GM12873 (cell line): ENCODE results near the gene LMNB1.

Experiments
- TF ChIP-seq, protein P1 (sequence below): IDR thresholded peaks from 2 replicates; pipeline ENCODE4 v1.5.1; 2012; ENCODE audit warnings: low read depth, mild to moderate bottlenecking, moderate library complexity, low read length, control low read depth; ENCODE audit not compliant: insufficient read depth; ENCODE audit errors: missing control alignments

The LMNB1 gene

DNA sequence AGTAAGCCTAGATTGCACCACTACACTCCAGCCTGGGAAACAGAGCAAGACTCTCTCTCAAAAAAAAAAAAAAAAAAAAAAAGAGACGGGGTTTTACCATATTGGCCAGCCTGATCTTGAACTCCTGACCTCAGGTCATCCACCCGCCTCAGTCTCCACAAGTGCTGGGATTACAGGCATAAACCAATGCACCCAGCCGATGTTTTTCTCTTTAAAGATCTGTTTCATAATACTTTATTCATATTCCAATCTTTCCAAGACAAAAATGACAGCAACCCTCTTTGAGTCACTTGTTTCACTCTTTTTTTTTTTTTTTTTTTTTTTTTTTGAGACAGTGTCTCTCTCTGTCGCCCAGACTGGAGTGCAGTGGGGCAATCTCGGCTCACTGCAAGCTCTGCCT lies 13.6 kb upstream of the LMNB1 start:
- TF ChIP-seq, protein P1, sequence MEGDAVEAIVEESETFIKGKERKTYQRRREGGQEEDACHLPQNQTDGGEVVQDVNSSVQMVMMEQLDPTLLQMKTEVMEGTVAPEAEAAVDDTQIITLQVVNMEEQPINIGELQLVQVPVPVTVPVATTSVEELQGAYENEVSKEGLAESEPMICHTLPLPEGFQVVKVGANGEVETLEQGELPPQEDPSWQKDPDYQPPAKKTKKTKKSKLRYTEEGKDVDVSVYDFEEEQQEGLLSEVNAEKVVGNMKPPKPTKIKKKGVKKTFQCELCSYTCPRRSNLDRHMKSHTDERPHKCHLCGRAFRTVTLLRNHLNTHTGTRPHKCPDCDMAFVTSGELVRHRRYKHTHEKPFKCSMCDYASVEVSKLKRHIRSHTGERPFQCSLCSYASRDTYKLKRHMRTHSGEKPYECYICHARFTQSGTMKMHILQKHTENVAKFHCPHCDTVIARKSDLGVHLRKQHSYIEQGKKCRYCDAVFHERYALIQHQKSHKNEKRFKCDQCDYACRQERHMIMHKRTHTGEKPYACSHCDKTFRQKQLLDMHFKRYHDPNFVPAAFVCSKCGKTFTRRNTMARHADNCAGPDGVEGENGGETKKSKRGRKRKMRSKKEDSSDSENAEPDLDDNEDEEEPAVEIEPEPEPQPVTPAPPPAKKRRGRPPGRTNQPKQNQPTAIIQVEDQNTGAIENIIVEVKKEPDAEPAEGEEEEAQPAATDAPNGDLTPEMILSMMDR = no peak

DNA sequence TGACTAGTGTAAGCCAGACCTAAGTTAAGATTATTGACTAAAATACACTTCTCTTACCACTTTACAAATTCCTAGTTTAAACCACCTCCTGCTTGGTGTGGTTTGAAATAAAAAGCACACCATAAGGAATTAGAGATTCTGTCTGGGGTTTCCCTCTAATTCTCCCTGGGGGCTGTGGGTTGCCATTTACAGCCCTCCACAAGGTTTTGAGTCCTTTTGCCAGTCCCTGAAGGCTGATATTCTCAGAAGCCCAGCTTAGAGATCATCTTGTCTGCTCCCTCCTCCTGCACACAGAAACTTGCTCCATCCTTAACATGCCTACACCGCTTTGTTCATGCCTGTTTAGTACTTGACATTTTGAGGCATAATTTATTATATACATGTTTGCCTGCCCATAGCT lies 7.2 kb upstream of the LMNB1 start:
- TF ChIP-seq, protein P1 = no peak

DNA sequence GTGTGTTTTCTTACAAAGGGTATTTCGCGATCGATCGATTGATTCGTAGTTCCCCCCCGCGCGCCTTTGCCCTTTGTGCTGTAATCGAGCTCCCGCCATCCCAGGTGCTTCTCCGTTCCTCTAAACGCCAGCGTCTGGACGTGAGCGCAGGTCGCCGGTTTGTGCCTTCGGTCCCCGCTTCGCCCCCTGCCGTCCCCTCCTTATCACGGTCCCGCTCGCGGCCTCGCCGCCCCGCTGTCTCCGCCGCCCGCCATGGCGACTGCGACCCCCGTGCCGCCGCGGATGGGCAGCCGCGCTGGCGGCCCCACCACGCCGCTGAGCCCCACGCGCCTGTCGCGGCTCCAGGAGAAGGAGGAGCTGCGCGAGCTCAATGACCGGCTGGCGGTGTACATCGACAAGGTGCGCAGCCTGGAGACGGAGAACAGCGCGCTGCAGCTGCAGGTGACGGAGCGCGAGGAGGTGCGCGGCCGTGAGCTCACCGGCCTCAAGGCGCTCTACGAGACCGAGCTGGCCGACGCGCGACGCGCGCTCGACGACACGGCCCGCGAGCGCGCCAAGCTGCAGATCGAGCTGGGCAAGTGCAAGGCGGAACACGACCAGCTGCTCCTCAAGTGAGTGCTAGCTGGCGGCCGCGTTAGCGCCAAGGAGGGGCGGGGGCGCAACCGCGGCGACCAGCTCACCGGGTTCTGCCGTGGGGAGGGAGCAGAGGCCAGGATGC lies 480 bp downstream of the LMNB1 start:
- TF ChIP-seq, protein P1 = no peak

DNA sequence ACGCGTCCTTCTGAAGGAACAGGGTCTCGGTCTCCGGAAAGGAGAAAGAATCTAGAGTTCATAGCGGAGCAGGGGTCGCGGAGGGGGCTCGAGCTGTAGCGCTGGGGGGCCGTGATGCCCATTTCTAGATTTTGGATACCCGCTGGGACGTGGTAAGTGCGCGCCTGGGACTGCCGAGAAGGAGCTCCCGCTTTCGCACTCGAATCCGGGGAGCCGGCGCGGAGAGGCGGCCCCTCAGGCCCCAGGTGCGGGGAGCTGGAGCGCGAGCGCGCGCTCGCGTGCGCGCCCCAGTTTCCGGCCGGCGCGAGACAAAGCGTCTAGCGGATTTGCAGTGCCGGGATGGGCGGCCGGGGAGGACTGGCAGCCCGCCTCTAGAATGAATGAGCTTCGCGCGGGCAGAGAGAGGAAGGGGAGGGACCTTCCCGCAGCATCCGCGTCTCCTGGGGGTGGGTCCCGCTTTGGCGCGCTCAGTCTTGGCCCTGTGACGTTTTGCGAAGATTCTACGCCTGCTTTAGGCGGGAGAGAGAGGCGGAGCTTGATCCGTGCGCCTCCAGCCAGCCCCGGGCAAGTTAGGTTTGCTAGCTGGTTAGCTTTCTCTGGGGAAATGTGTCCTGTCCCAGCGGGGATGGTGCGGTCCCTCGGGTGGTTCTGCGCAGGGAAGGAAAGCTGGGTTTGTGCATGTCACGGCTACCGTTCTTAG lies 1.2 kb downstream of the LMNB1 start:
- TF ChIP-seq, protein P1 = no peak

DNA sequence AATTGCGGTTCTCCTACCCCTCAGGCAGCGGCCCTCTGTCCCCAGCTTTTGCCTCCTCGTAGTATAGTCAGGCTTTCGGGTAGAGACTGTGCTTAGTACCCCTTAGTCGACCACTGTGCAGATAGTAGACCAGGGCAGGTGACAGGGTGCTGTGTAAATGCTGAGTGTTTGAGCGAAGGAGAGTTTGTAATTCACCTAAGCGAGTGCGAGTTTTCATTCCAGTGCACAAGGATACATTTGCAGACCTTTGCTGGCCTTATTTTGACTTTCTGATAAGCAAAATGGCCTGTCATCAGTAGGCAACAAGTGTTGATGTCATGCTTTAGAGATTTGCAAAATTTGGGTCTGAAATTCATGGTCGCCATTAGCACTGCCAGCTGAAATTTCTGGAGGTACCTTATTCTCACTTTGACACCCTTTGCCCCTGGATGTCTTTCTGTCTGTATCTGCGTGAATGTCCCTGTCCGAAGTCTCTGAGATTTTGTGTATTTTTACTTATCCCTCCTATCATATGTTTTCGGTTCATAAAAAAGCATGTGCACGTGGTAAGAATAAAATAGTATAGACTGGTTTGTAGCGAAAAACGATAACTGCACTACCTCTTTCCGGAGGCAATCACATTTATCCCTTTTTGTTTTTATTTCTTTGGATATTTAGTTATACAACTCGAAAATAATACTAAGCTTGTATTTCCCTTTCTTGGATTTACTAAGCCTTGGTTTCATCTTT lies 1.9 kb downstream of the LMNB1 start:
- TF ChIP-seq, protein P1 = no peak

DNA sequence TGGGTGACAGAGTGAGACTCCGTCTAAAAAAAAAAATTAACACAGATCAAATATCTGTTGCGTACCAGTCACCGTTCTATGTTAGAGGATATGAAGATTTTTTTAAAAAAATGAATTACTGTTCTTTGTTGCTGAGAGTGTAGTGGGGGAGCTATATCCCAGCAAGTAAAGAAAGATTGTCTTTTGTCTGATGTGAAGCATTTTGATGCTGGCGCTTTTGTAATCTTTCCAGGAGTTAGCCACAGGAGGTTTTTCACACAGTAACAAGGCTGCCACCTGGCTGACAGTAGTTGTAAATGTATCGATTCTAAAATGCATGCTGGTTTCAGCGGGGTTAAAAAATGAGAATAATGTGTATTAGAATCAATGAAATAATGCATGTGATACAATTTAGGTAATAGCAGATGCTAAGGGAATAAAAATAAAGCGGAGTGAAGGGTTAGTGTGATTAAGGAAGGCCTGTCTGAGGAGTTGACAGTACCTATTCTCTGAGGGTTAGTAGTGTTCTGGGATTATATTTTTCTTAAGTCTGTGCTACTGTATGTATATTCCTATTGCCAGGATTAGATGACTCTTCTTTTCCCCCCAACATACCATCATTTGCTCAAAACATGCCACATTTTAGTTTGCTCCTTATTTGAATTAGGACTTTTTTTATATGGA lies 3.4 kb downstream of the LMNB1 start:
- TF ChIP-seq, protein P1 = peak; percentile 63

DNA sequence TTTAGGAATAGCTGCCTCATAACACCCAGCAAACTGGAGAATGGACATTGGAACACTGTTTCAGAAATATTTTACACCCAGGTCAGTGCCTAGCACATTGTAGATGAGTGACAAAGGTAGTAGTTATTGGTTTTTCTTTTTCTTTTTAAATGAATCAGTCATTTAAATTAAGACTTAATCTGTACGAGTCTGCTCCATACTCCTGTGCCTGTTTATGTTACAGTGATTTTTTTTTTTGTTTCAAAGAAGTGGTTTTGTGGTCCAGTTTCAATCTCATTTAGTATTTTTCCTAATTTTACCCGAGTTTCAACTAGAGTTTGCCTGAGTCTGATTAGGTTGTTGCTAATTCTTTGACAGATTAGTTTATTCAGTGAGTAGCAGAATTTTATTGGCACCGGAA lies 16.2 kb downstream of the LMNB1 start:
- TF ChIP-seq, protein P1 = no peak
